Ureter (tissue), 1 donor: ENCODE results near the gene HTD2. TPM values are rescaled to one million over a fixed set of nuclear protein-coding genes. Genes with fewer than 3 reads are reported as not detected.
"Not testable (repeated sequence)": the region's sequence is repeated elsewhere in the genome, so short reads cannot be mapped to it uniquely, and the experiment has no call there.

Source experiments
- DNase-seq: peaks from one replicate; pipeline ENCODE4 v3.0.0-alpha.2; 2020; ENCODE audit warnings: low spot score
- total RNA-seq: library from RNA; stranded (reverse); gene quantifications from one replicate; pipeline ENCODE4 v1.2.4, GENCODE V29; 2023
- donor health status: DM: yes; HTN: yes; CAD: no.

HTD2 gene
- total RNA-seq = 7.4 TPM

- peak; percentile 99 for DNase-seq
These were observed at the start of gene HTD2, which contains the start of gene RPP14 for GRCh38 chr3:58305882-58306711. Gene HTD2, plus strand, starts transcription at chr3:58306520. Its CDS starts 11,094 bp downstream, at chr3:58317614. Gene RPP14, plus strand, starts transcription at chr3:58306245. Its CDS starts 4,085 bp downstream, at chr3:58310330.

- no peak for DNase-seq
These were observed 47.8 kb upstream of the HTD2 start for GRCh38 chr3:58258392-58259055.

- DNase-seq = no peak
These were observed 46.0 kb upstream of the HTD2 start for GRCh38 chr3:58260261-58260731.

GRCh38 chr3:58260733-58261132, 45.6 kb upstream of the HTD2 start:
- no peak for DNase-seq

- no peak for DNase-seq
These were observed 44.2 kb upstream of the HTD2 start for GRCh38 chr3:58261954-58262666.

- no peak for DNase-seq
These were observed 39.7 kb upstream of the HTD2 start for GRCh38 chr3:58266577-58266976.

GRCh38 chr3:58267543-58267942, 38.8 kb upstream of the HTD2 start:
- not testable (repeated sequence) for DNase-seq

- no peak for DNase-seq
These were observed 37.0 kb upstream of the HTD2 start for GRCh38 chr3:58269356-58269755.

GRCh38 chr3:58270485-58270884, 35.8 kb upstream of the HTD2 start:
- no peak for DNase-seq

GRCh38 chr3:58271901-58272501, 34.3 kb upstream of the HTD2 start:
- DNase-seq = no peak

- no peak for DNase-seq
These were observed 33.4 kb upstream of the HTD2 start for GRCh38 chr3:58272891-58273290.

GRCh38 chr3:58273362-58273761, 33.0 kb upstream of the HTD2 start:
- not testable (repeated sequence) for DNase-seq

GRCh38 chr3:58274027-58274614, 32.2 kb upstream of the HTD2 start:
- DNase-seq = no peak

- no peak for DNase-seq
These were observed 25.3 kb upstream of the HTD2 start for GRCh38 chr3:58281069-58281468.

- no peak for DNase-seq
These were observed 21.0 kb upstream of the HTD2 start for GRCh38 chr3:58285334-58285733.

- DNase-seq = no peak
These were observed 19.0 kb upstream of the HTD2 start for GRCh38 chr3:58287354-58287753.

- no peak for DNase-seq
These were observed 18.1 kb upstream of the HTD2 start for GRCh38 chr3:58288011-58288728.

GRCh38 chr3:58288964-58289613, 17.2 kb upstream of the HTD2 start:
- DNase-seq = not testable (repeated sequence)

GRCh38 chr3:58290446-58290845, 15.9 kb upstream of the HTD2 start:
- DNase-seq = not testable (repeated sequence)

- no peak for DNase-seq
These were observed 14.5 kb upstream of the HTD2 start for GRCh38 chr3:58291671-58292338.
